Measurements from ENCODE around the gene DYNC1H1.

The DYNC1H1 gene

GRCh38 chr14:101939646-101940170 is 24.7 kb upstream of the DYNC1H1 start:
- in situ Hi-C loops (cut with HindIII; ENCODE audit: low sequenced_read_pairs), result no loop called here
- no peak for TF ChIP-seq CTCF (IDR thresholded peaks at IDR 0.05; ENCODE audit: low read depth, low read length)
- no peak overlapping the region for H3K4me3 ChIP-seq (ENCODE audit: low read depth, low read length)
- DNase-seq (ENCODE audit: low read depth, low spot score), result no peak

- DNase-seq (ENCODE audit: low read depth, low spot score), result no peak
- in situ Hi-C loops (cut with HindIII; ENCODE audit: low sequenced_read_pairs), result no loop called here
- no peak overlapping the region for H3K4me3 ChIP-seq (ENCODE audit: low read depth, low read length)
- TF ChIP-seq CTCF (IDR thresholded peaks at IDR 0.05; ENCODE audit: low read depth, low read length), result no peak
Observed at GRCh38 chr14:101944451-101944850, 19.9 kb upstream of the DYNC1H1 start.

- no peak for DNase-seq (ENCODE audit: low read depth, low spot score)
- TF ChIP-seq CTCF (IDR thresholded peaks at IDR 0.05; ENCODE audit: low read depth, low read length), result no peak
- in situ Hi-C loops (cut with HindIII; ENCODE audit: low sequenced_read_pairs), result no loop called here
- H3K4me3 ChIP-seq (ENCODE audit: low read depth, low read length), result no peak overlapping the region
Observed at GRCh38 chr14:101945171-101945570, 19.2 kb upstream of the DYNC1H1 start.

- TF ChIP-seq CTCF (IDR thresholded peaks at IDR 0.05; ENCODE audit: low read depth, low read length), result no peak
- no peak for DNase-seq (ENCODE audit: low read depth, low spot score)
- in situ Hi-C loops (cut with HindIII; ENCODE audit: low sequenced_read_pairs), result no loop called here
- H3K4me3 ChIP-seq (ENCODE audit: low read depth, low read length), result peak overlapping the region; percentile 83
Observed at GRCh38 chr14:101947577-101947903, 16.8 kb upstream of the DYNC1H1 start.

GRCh38 chr14:101947904-101948665 is 16.3 kb upstream of the DYNC1H1 start:
- no peak for TF ChIP-seq CTCF (IDR thresholded peaks at IDR 0.05; ENCODE audit: low read depth, low read length)
- DNase-seq (ENCODE audit: low read depth, low spot score), result peak; percentile 100
- H3K4me3 ChIP-seq (ENCODE audit: low read depth, low read length), result peak overlapping the region; percentile 83
- in situ Hi-C loops (cut with HindIII; ENCODE audit: low sequenced_read_pairs), result no loop called here

GRCh38 chr14:101948666-101949216 is 15.6 kb upstream of the DYNC1H1 start:
- in situ Hi-C loops (cut with HindIII; ENCODE audit: low sequenced_read_pairs), result no loop called here
- H3K4me3 ChIP-seq (ENCODE audit: low read depth, low read length), result peak overlapping the region; percentile 77
- TF ChIP-seq CTCF (IDR thresholded peaks at IDR 0.05; ENCODE audit: low read depth, low read length), result no peak
- DNase-seq (ENCODE audit: low read depth, low spot score), result no peak

Data from astrocyte of the spinal cord (primary cell).